NCI-H2107 treated with DMSO at 0.1 percent for 48 hours (cell line): Measurements from ENCODE around the gene HRCT1.

Source experiments
- DNase-seq: peaks from one replicate; lab custom pipeline; 2025; ENCODE audit not compliant: unreplicated experiment; lab: John Stamatoyannopoulos, UW

The HRCT1 gene

DNA sequence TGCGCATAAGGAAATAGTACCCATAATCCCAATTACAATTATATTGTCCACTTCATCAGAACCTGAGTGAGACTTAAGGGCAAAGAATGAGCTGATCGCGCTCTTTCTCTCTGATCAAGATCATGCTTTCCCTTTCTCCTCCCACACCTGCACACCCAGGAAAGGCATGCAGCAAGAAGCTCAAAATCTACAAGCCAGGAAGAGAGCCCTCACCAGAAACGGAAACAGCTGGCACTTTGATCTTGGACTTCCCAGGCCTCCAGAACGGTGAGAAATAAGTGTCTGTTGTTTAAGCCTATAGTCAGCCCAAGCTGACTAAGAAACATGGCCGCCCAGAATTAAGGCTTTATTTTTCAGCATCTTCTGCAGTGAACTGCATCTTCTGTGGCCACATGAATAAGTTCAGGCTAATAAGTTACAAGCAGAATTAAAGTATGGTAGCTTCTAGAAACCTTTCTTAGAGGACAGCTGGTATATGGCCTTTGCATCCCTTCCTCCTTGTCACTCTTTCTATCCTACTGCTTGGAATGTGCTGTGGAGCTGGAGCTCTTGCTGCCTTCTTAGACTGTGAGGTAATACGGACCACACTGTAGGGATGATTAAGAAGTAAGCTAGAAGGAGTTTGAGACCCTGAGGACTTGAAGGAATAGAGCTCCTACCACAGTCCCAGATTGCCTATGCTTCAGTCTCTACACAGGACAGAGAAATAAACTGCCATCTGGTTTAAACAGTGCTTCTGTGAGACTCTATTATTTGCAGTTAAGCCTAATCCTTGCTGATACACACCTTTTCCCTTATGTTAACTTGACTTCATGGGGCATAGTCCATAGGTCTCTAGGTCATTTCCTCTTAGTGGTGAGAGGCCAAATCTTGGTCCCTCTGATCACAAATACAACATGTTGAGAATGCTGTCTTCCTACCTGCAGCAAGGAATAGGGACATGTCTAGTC lies 34.7 kb downstream of the HRCT1 start:
- DNase-seq: no peak

DNA sequence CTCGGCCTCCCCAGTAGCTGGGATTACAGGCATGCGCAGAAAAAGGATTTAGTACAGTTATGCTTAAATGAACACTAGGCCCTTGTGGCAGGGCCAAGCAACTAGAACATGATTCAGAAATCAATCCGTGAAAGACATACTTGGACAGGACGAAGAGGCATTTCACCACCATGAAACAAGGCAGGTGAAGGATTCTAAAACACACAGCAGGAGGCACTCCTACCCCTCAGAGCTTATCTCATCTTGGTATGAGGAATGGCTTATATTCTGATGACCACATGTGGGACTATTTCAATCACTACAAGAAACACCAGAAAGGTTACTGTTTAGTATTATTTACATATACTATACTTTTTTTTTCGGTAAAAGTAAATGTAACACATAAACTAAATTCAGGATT lies 36.3 kb downstream of the HRCT1 start:
- DNase-seq: no peak

- no peak for DNase-seq
These were observed 38.2 kb downstream of the HRCT1 start for GRCh38 chr9:35944173-35944572.

GRCh38 chr9:35944841-35945240 lies 38.8 kb downstream of the HRCT1 start:
- no peak for DNase-seq

GRCh38 chr9:35945341-35946018 lies 39.5 kb downstream of the HRCT1 start:
- DNase-seq: peak; percentile 81

- DNase-seq: no peak
These were observed 42.4 kb downstream of the HRCT1 start for GRCh38 chr9:35948451-35948850.

DNA sequence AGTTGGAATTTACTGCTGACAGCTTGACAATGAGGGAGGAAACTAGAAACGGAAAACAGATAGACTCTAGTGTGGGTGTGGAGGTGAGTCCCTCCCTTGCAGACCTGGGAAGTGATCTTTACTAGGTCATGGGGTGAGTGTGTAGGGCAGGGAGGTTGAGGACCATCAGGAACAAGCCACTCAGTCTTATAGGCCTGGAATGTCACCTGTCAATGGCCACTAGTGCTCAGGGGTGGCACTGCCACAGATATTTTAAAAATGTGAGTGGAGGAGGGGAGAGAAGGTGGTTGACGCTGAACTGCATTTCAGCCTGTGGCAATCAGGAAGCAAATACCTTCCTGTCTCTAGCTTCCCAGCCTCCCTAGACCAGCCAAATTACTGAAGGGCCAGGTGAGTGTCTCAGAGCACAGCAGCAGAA lies 42.9 kb downstream of the HRCT1 start:
- no peak for DNase-seq

DNA sequence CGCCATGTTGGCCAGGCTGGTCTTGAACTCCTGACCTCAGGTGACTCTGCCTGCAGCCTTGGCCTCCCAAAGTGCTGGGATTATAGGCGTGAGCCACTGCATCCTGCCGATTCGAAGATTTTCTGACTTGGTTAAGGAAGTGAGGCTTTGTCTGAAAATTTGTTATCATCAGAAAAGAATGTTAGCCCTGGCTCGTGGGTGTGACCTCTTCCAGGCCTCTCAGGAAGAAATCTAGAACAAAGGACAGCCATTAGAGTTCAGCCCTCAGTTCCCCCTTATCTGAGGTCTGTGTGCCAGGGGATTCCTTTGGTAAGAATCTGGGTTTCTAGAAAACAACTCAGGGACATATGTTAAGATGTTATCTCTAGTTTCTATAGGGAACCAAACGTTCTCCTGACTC lies 45.7 kb downstream of the HRCT1 start:
- no peak for DNase-seq

DNA sequence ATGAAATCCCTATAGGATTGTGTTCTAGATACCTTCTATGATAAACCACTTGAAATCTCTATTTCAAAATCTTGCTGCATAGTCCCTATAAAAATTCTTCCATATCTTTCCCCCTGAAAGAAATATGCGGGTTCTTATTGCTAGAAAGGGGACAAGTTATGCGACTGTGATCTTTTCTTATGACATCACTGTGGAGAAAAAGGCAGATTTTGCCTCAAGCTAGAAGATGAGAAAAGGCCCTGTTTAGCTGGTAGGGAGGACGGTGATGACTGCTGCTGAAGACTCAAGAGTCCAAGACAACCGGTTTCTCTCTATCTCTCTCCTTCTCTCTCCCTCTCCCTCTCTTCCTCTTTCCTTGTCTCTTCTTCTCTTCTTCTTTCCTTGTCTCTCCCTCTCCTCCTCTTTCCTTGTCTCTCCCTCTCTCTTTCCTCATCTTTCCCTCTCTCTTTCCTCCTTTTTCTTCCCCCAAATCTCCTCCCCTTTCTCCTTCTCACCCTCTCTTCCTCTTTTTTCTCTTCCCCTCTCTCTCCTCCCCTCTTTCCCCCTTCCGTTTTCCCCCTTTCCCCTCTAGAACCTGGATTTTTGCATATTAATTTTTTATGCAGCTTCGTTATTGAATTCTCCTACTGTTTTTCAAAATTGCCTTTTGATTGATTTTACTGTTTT lies 46.7 kb downstream of the HRCT1 start:
- DNase-seq: no peak

GRCh38 chr9:35954942-35955546 lies 49.0 kb downstream of the HRCT1 start:
- DNase-seq: peak; percentile 77

- no peak for DNase-seq
These were observed 50.6 kb downstream of the HRCT1 start for GRCh38 chr9:35956651-35957050.
